ENCODE results near the gene KCND2.

KCND2 gene

DNA sequence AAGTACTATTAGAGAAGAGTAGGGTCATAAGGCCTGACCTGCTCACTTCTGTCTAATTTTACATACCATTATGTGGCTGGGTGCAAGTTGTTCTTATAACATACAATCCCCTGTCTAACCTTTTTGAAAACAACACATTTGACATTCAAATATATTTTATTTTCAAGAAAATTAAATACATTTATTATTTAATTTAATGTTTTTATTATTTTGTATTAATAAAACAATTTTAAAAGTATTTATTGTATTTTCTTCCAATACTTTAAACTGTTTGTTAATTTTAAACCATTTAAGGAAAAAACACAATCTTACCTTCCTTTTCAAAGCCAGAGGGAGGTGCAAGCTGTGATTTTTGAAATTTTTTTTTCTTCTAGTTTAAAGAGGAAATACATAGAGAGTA lies 232.8 kb downstream of the KCND2 start:
- Histone ChIP-seq H3K9me3 (no peaks in the 10 kb centered on the region), H3K4me3 (no peak overlapping the region), H3K36me3 (replicated peaks) (no peaks in the 10 kb centered on the region), H3K27me3 (ENCODE audit: low read depth) (no peaks in the 10 kb centered on the region), H3K4me1 (peaks cover 18% of the 10 kb centered on the region)
- no peak for DNase-seq (ENCODE audit: low spot score in 2 of 2)
- in situ Hi-C loops (cut with MboI; ENCODE audit: low sequenced_read_pairs) = no loop called here

DNA sequence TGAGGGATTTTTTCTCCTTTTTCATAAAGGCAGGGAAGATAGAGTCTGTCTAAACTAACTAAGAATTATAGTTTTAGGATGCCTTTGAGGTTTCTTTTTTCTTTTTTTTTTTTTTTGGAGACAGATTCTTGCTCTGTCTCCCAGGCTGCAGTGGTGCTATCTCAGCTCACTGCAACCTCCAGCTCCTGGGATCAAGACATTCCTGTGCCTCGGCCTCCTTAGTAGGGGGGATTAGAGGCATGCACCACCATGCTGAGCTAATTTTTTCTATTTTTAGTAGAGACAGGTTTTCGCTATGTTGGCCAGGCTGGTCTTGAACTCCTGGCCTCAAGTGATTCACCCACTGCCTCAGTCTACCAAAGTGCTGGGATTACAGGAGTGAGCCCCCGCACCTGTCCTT lies 239.7 kb downstream of the KCND2 start:
- H3K27me3 ChIP-seq (ENCODE audit: low read depth) = no peaks in the 10 kb centered on the region; the same call in none of the 2 replicates
- no peaks in the 10 kb centered on the region for H3K9me3 ChIP-seq
- in situ Hi-C loops (cut with MboI; ENCODE audit: low sequenced_read_pairs) = no loop called here
- H3K4me1 ChIP-seq = no peaks in the 10 kb centered on the region
- no peaks in the 10 kb centered on the region for H3K36me3 ChIP-seq (replicated peaks)
- H3K4me3 ChIP-seq = no peak overlapping the region
- no peak for DNase-seq (ENCODE audit: low spot score in 2 of 2)

GRCh38 chr7:120519224-120519623 lies 246.2 kb downstream of the KCND2 start:
- Histone ChIP-seq H3K4me1 (peaks cover 13% of the 10 kb centered on the region), H3K27me3 (ENCODE audit: low read depth) (no peaks in the 10 kb centered on the region), H3K9me3 (no peaks in the 10 kb centered on the region), H3K4me3 (no peak overlapping the region), H3K36me3 (replicated peaks) (no peaks in the 10 kb centered on the region)
- no peak for DNase-seq (ENCODE audit: low spot score in 2 of 2)
- in situ Hi-C loops (cut with MboI; ENCODE audit: low sequenced_read_pairs) = no loop called here

DNA sequence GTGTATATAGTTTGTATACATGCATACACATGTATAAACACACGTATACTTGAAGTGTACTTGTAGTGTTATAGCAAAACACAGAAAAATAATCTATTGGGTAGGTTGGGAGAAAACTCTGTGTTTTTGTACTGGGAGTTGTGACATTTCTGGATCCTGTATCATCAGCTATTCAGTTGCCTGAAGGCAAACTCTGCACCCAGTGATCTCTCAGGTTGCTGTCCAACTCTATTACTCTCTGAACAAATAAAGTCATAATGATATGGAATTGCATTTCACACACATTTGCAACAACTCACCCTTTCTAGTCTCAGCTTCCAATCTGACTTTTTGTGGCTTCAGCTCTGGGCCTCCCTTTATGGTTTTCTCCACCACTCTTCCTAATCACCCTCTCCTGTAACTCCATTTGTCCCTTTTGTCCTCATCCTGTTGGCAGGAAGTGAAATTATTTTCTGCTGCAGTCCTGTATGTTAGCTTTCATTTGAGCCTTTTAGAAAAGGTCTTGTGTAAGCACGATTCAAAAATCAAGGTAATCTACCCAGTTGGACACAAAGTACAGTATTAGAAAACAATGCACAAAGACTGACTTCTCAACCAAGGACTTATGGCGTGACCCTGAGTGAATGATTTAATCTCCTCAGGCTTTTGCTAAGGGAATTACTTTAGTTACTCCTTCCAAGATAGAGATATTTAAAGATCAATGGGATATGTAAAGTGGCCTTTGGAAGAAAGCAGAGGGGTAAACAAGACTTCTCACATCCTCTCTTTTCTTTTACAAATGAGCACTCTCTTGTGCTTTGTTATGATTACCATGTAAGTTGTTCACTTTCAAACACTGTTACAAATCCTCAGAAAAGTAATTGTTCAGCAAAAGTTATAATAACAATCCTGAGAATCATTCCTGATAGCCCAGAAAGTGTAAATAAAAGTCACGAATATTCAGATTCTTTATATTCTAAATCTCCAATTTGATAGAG lies 249.1 kb downstream of the KCND2 start:
- in situ Hi-C loops (cut with MboI; ENCODE audit: low sequenced_read_pairs) = no loop called here
- no peak overlapping the region for H3K4me3 ChIP-seq
- peaks cover 9% of the 10 kb centered on the region for H3K27me3 ChIP-seq (ENCODE audit: low read depth)
- peaks cover 13% of the 10 kb centered on the region for H3K4me1 ChIP-seq
- no peaks in the 10 kb centered on the region for H3K36me3 ChIP-seq (replicated peaks)
- DNase-seq (ENCODE audit: low spot score in 2 of 2) = peak; percentile 38 to 100
- no peaks in the 10 kb centered on the region for H3K9me3 ChIP-seq

GRCh38 chr7:120523985-120524384 lies 251.0 kb downstream of the KCND2 start:
- no peaks in the 10 kb centered on the region for H3K36me3 ChIP-seq (replicated peaks)
- no peak overlapping the region for H3K4me3 ChIP-seq
- in situ Hi-C loops (cut with MboI; ENCODE audit: low sequenced_read_pairs) = no loop called here
- H3K9me3 ChIP-seq = no peaks in the 10 kb centered on the region
- no peak for DNase-seq (ENCODE audit: low spot score in 2 of 2)
- peaks cover 13% of the 10 kb centered on the region for H3K4me1 ChIP-seq
- peaks cover 18% of the 10 kb centered on the region for H3K27me3 ChIP-seq (ENCODE audit: low read depth)

DNA sequence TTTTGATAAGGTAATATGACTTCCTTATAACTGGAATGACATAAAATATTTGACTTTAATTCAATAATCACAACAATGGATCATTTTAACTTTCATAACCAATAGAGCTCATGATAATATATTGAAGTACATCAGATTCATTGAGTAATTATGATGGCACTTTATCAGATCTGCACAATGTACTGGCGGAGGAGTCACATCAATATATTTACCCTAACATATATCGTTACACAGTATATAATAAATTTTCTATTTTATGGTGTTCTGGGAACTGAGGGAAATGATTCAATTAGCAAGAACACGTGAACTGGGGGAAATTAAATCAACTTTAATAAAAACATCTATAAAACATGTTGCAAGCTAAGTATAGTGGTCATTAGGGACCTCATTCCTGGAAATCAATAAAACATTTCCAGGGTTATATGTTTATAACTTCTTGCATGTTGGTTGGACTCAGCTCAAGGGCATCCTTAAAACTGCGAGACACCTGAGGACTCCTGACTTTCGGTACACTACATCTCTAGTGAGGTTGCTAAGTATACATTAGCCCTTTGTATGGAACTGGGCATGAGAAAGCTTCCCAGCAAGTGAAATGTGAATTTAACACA lies 254.0 kb downstream of the KCND2 start:
- no peak for DNase-seq (ENCODE audit: low spot score in 2 of 2)
- H3K27me3 ChIP-seq (ENCODE audit: low read depth) = peaks cover 25% of the 10 kb centered on the region
- H3K4me3 ChIP-seq = no peak overlapping the region
- peaks cover 6% of the 10 kb centered on the region for H3K4me1 ChIP-seq
- in situ Hi-C loops (cut with MboI; ENCODE audit: low sequenced_read_pairs) = no loop called here
- H3K36me3 ChIP-seq (replicated peaks) = no peaks in the 10 kb centered on the region
- H3K9me3 ChIP-seq = no peaks in the 10 kb centered on the region

GRCh38 chr7:120529736-120530135 lies 256.8 kb downstream of the KCND2 start:
- DNase-seq (ENCODE audit: low spot score in 2 of 2) = no peak
- Histone ChIP-seq H3K36me3 (replicated peaks) (no peaks in the 10 kb centered on the region), H3K4me1 (no peaks in the 10 kb centered on the region), H3K27me3 (ENCODE audit: low read depth) (peaks cover 27% of the 10 kb centered on the region), H3K4me3 (no peak overlapping the region), H3K9me3 (no peaks in the 10 kb centered on the region)
- in situ Hi-C loops (cut with MboI; ENCODE audit: low sequenced_read_pairs) = no loop called here

DNA sequence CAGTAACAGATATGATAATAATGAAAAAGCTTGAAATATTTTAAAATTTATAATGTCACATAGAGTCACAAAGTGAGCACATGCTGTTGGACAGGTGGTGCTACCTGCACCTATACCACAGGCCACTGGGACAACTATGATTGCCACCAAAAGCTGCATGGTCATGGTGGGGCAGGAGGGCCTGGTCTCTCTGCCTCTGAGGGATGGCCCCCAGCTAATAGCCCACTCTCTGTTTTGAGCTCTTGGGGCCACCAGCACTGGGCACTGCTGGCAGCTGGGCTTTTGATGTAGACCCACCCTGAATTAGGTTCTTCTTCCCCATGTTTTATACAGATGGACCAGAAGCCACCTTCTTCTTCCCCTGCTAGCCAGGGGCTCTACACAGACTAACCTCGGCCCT lies 265.4 kb downstream of the KCND2 start:
- H3K4me3 ChIP-seq = no peak overlapping the region
- H3K36me3 ChIP-seq (replicated peaks) = no peaks in the 10 kb centered on the region
- in situ Hi-C loops (cut with MboI; ENCODE audit: low sequenced_read_pairs) = no loop called here
- H3K27me3 ChIP-seq (ENCODE audit: low read depth) = no peaks in the 10 kb centered on the region
- DNase-seq (ENCODE audit: low spot score in 2 of 2) = no peak
- H3K9me3 ChIP-seq = no peaks in the 10 kb centered on the region
- H3K4me1 ChIP-seq = no peaks in the 10 kb centered on the region

- Histone ChIP-seq H3K9me3 (no peaks in the 10 kb centered on the region), H3K4me1 (no peaks in the 10 kb centered on the region), H3K4me3 (no peak overlapping the region), H3K36me3 (replicated peaks) (no peaks in the 10 kb centered on the region), H3K27me3 (ENCODE audit: low read depth) (no peaks in the 10 kb centered on the region)
- DNase-seq (ENCODE audit: low spot score in 2 of 2) = no peak
- in situ Hi-C loops (cut with MboI; ENCODE audit: low sequenced_read_pairs) = no loop called here
Measured at GRCh38 chr7:120539321-120539720, 266.3 kb downstream of the KCND2 start.

DNA sequence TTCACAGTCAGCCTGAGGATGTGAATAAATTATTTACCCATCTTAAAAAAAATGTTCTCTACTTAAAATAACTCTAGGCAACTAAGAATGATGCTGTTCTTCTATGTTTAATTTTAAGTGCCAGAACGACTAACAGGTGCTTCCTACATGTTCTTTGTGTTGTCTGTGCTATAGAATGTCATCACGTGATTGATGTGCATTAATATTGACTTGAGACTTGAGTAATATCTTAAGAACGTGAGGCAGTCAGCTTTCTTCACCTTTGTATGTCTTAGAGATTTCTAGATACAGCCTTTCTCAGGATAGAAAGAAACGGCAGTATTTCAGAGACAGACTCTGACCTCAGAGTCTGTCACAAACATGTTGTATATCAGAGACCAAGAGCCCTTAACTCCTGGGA lies 274.6 kb downstream of the KCND2 start:
- no peak for DNase-seq (ENCODE audit: low spot score in 2 of 2)
- no peaks in the 10 kb centered on the region for H3K36me3 ChIP-seq (replicated peaks)
- peaks cover 28% of the 10 kb centered on the region for H3K27me3 ChIP-seq (ENCODE audit: low read depth)

DNA sequence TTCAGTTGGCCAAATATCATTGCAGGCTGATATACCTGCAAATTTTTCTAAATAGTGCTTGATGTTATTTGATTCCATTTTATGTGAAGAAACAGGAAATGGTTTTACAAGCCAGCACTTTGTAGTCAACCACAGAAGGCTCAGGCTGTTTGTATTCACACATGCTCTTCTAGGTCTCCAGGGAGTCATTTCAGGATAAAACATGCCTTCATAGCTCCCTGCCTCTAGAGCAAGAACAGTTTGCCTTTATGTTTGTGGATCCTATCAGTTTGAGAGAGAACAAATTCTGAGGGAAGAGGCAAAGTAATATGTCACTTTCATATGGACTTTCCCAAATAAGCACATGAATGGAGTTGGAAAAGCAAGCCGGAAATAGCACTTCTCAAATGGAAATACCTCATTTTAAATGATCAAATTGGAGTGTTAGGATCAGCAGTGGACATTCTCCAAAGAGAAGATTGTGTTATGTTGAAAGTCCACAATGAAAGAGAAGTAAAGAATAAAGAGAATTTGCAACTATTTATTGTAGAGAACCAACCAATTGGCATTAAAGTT lies 277.6 kb downstream of the KCND2 start:
- Histone ChIP-seq H3K9me3 (no peaks in the 10 kb centered on the region), H3K4me3 (no peak overlapping the region), H3K36me3 (replicated peaks) (no peaks in the 10 kb centered on the region), H3K27me3 (ENCODE audit: low read depth) (peaks cover 32% of the 10 kb centered on the region), H3K4me1 (peaks cover under 1% of the 10 kb centered on the region; the same call in 1 of the 2 replicates)
- DNase-seq (ENCODE audit: low spot score in 2 of 2) = peak; percentile 14 to 67
- in situ Hi-C loops (cut with MboI; ENCODE audit: low sequenced_read_pairs) = no loop called here

More for the DNA sequence above, 274.6 kb downstream of the KCND2 start:
- Histone ChIP-seq H3K9me3 (no peaks in the 10 kb centered on the region), H3K4me3 (no peak overlapping the region), H3K4me1 (peaks cover 10% of the 10 kb centered on the region; the same call in 1 of the 2 replicates)
- in situ Hi-C loops (cut with MboI; ENCODE audit: low sequenced_read_pairs) = no loop called here

DNA sequence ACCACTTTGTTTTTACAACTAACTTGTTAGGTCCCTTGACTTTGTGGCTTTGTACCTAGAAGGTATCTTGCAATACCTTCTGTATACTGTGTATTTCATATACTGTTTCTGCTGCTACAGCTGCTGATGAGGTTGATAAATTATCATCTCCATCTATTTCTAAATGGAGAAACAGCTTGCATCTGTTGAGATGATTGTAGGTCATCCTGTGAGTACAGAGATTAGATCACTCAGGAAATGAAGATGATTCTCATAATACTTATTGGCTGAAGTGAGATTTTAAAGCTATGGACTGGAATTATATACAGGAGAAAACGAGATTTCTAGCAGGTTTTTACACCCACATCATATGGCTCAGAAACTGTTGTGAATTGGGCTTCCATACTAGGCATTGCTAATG lies 280.5 kb downstream of the KCND2 start:
- Histone ChIP-seq H3K4me3 (no peak overlapping the region), H3K9me3 (no peaks in the 10 kb centered on the region), H3K36me3 (replicated peaks) (no peaks in the 10 kb centered on the region), H3K4me1 (no peaks in the 10 kb centered on the region; the same call in 1 of the 2 replicates), H3K27me3 (ENCODE audit: low read depth) (peaks cover 19% of the 10 kb centered on the region)
- in situ Hi-C loops (cut with MboI; ENCODE audit: low sequenced_read_pairs) = no loop called here
- DNase-seq (ENCODE audit: low spot score in 2 of 2) = no peak

- DNase-seq (ENCODE audit: low spot score in 2 of 2) = peak; percentile 68 to 80
- in situ Hi-C loops (cut with MboI; ENCODE audit: low sequenced_read_pairs) = no loop called here
- H3K4me1 ChIP-seq = no peaks in the 10 kb centered on the region; the same call in 1 of the 2 replicates
- no peak overlapping the region for H3K4me3 ChIP-seq
- H3K27me3 ChIP-seq (ENCODE audit: low read depth) = peaks cover 12% of the 10 kb centered on the region; the same call in 1 of the 2 replicates
- H3K9me3 ChIP-seq = no peaks in the 10 kb centered on the region
- H3K36me3 ChIP-seq (replicated peaks) = no peaks in the 10 kb centered on the region
Measured at GRCh38 chr7:120554960-120555571, 282.1 kb downstream of the KCND2 start.
